Measurements from ENCODE around the gene VANGL1.

GRCh38 chr1:115643666-115644065, 1.9 kb downstream of the VANGL1 start:
- TF ChIP-seq CTCF (IDR thresholded peaks at IDR 0.05; ENCODE audit: low read length) (no peak), EZH2 (IDR thresholded peaks at IDR 0.05; ENCODE audit: borderline replicate concordance, low read length) (no peak)
